H1 (cell line): ENCODE measurements around the gene OLFML2A. TPM values are rescaled to one million over a fixed set of nuclear protein-coding genes. Genes with fewer than 3 reads are reported as not detected.

Experiments used
- ATF2 ChIP-seq: IDR thresholded peaks from 2 replicates; pipeline ENCODE4 v1.6.1; 2012; ENCODE audit warnings: low read length, inconsistent platforms
- CBX8 ChIP-seq: fragments of 300-800, 300-1000 bp; sonication (generic); IDR thresholded peaks from 2 replicates; pipeline ENCODE4 v1.7.1; 2016; ENCODE audit warnings: low read depth, low read length, borderline replicate concordance
- CREB1 ChIP-seq: IDR thresholded peaks from 2 replicates; pipeline ENCODE4 v1.6.1; 2012; ENCODE audit warnings: inconsistent platforms
- CTBP2 ChIP-seq: IDR thresholded peaks from 2 replicates; pipeline ENCODE4 v1.7.0; 2011; ENCODE audit warnings: borderline replicate concordance, mild to moderate bottlenecking, moderate library complexity, mixed read lengths, low read length; ENCODE audit not compliant: insufficient read depth, insufficient read length
- E2F6 ChIP-seq: IDR thresholded peaks from 2 replicates; pipeline ENCODE4 v1.6.1; 2012; ENCODE audit warnings: inconsistent platforms
- EZH2 ChIP-seq: fragments of 200-600 bp; sonication (generic); IDR thresholded peaks from 2 replicates; pipeline ENCODE4 v1.7.1; 2012; ENCODE audit warnings: low read depth, mild to moderate bottlenecking, moderate library complexity, low read length, inconsistent platforms; ENCODE audit not compliant: severe bottlenecking
- KDM1A ChIP-seq: fragments of 200-600, 300-600 bp; sonication (generic); IDR thresholded peaks from 2 replicates; pipeline ENCODE4 v1.7.1; 2016; ENCODE audit warnings: mild to moderate bottlenecking, low read length, borderline replicate concordance
- KDM4A ChIP-seq: IDR thresholded peaks from one replicate; pipeline ENCODE4 v1.7.1; 2012; ENCODE audit warnings: low read depth, mild to moderate bottlenecking, moderate library complexity, low read length, inconsistent platforms; ENCODE audit not compliant: severe bottlenecking
- KDM5A ChIP-seq: fragments of 200-600 bp; IDR thresholded peaks from 2 replicates; pipeline ENCODE4 v1.7.1; 2012; ENCODE audit warnings: mild to moderate bottlenecking, low read length, inconsistent platforms, mixed read lengths
- MAFK ChIP-seq: IDR thresholded peaks from 2 replicates; pipeline ENCODE4 v1.6.1; 2012; ENCODE audit warnings: low read depth, mild to moderate bottlenecking, improper control_type of control experiment, low read length
- NANOG ChIP-seq: IDR thresholded peaks from 2 replicates; pipeline ENCODE4 v1.6.1; 2011; ENCODE audit warnings: low read length, low read depth, mild to moderate bottlenecking, inconsistent platforms; ENCODE audit not compliant: insufficient read depth, poor library complexity, severe bottlenecking
- POU5F1 ChIP-seq: IDR thresholded peaks from 2 replicates; pipeline ENCODE4 v1.6.1; 2011; ENCODE audit warnings: low read depth, mild to moderate bottlenecking, low read length, moderate library complexity
- RNF2 ChIP-seq: fragments of 200-900, 300-1000 bp; sonication (generic); IDR thresholded peaks from 2 replicates; pipeline ENCODE4 v1.7.1; 2016; ENCODE audit warnings: borderline replicate concordance, low read depth, mild to moderate bottlenecking, antibody characterized with exemption, low read length; ENCODE audit not compliant: poor library complexity, severe bottlenecking; ENCODE audit errors: missing control alignments
- SIX5 ChIP-seq: IDR thresholded peaks from 2 replicates; pipeline ENCODE4 v1.6.1; 2011; ENCODE audit warnings: mild to moderate bottlenecking, low read depth, low read length
- SP1 ChIP-seq: IDR thresholded peaks from 2 replicates; pipeline ENCODE4 v1.6.1; 2011; ENCODE audit warnings: low read depth, low read length
- SUZ12 ChIP-seq: fragments of 200-600 bp; sonication (generic); IDR thresholded peaks from 2 replicates; pipeline ENCODE4 v1.6.1; 2012; ENCODE audit warnings: mild to moderate bottlenecking, inconsistent platforms, low read length, moderate library complexity, mixed read lengths
- TAF7 ChIP-seq: optimal IDR thresholded peaks from 2 replicates; pipeline ENCODE3; 2011; ENCODE audit warnings: low read depth, mild to moderate bottlenecking, inconsistent platforms, low read length, moderate library complexity, borderline replicate concordance
- TEAD4 ChIP-seq: IDR thresholded peaks from 2 replicates; pipeline ENCODE4 v1.6.1; 2012; ENCODE audit warnings: low read depth, low read length, inconsistent platforms, mixed read lengths
- USF2 ChIP-seq: IDR thresholded peaks from 2 replicates; pipeline ENCODE4 v1.6.1; 2011; ENCODE audit warnings: low read length, improper control_type of control experiment
- YY1 ChIP-seq: IDR thresholded peaks from 2 replicates; pipeline ENCODE4 v1.6.1; 2011; ENCODE audit warnings: low read depth, mild to moderate bottlenecking, low read length
- polyA plus RNA-seq, 7 experiments: library from polyadenylated mRNA; depleted of rRNA in 3 of 7; stranded (reverse) in 5 of 7; unstranded in 2 of 7; fragments of >200 nt in 5 of 7; fragments of 200-250 nt in 2 of 7; gene quantifications; 1 replicate in 5 of 7; 2 replicates in 1 of 7; 4 replicates in 1 of 7; pipeline versions ENCODE4 v1.2.1 to v1.2.3, GENCODE V29; 2011 to 2013; ENCODE audit warnings: missing spikeins in 2 of 7, mixed read lengths in 2 of 7
- total RNA-seq: library from RNA; stranded (reverse); fragmentation: NEBNext Ultra II Directional; extraction: Animal tissue kit (Norgen Biotek cat#: 25700); gene quantifications from 2 replicates; pipeline ENCODE4 v1.2.1, GENCODE V29; 2021

The OLFML2A gene
- total and polyA plus RNA-seq, 2 of the 8 experiments (the other 6 are each of a cell fraction or from before 2014, with no cell fraction given), result 7.8 to 11.5 TPM

GRCh38 chr9:124776954-124777648 is at the start of gene OLFML2A (continued):
- TF ChIP-seq SUZ12 (0 out of 2 replicates have a peak, but pooled peaks have one; percentile 39), RNF2 (no peak), KDM4A (peak; percentile 83), TAF7 (peak; percentile 25), E2F6 (no peak), NANOG (no peak), KDM1A (no peak), KDM5A (no peak), POU5F1 (no peak), CTBP2 (no peak), MAFK (no peak), CREB1 (no peak), CBX8 (no peak), SP1 (no peak), TEAD4 (no peak), ATF2 (no peak), USF2 (no peak), SIX5 (no peak), EZH2 (no peak), YY1 (no peak)
